GM04503 (cell line): ENCODE data around the gene KL.

Experiments used
- DNase-seq: peaks from one replicate; pipeline ENCODE4 v3.0.0-alpha.2; 2012; ENCODE audit warnings: low read depth

KL gene

GRCh38 chr13:33111414-33112110 lies 95.3 kb downstream of the KL start:
- peak; percentile 69 for DNase-seq

- no peak for DNase-seq
These were observed 96.5 kb downstream of the KL start for GRCh38 chr13:33112766-33113165.

DNA sequence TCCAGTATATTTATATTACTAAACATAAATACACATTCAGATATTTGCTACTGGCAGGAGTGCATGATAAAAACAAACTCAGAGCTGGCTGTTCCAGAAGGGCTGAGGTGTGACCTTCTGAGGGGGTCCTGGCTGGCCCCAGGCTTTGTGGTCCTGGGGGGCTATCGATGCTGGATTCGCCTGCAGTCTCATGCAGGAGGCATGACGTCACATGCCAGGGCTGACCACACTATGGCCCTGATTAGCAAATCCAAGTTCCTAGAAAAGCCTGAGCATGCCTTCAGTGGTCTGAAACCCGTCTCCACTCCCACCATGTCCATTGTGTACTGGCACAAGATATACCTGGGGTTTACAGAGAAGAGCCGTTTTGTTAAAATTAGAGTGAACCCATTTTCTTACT lies 97.9 kb downstream of the KL start:
- DNase-seq, result no peak

DNA sequence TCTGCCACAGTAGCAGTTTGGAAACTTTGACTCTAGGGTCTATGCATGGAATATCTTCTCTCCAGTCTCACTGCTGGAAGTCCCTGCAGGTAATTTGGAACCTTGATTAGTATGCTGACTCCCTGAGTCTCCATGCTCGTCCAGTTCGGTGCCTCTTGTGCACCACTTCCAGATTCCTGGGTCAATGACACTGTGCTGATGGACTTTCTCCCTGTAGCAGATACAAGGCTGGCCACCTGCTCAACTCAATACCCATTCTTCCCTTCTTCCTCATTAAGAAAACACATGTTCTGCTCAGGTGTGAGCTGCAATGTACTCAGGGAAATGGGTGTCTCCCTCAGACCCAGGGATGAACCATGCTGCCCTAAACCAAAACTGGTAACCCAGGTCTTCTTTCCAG lies 99.1 kb downstream of the KL start:
- DNase-seq, result no peak
